ENCODE data around the gene SLC34A1. TPM values are rescaled to one million over a fixed set of nuclear protein-coding genes. Genes with fewer than 3 reads are reported as not detected.

The SLC34A1 gene
- total RNA-seq, 4 donors from 2014 or later = 0.12 TPM; not detected in 3

DNA sequence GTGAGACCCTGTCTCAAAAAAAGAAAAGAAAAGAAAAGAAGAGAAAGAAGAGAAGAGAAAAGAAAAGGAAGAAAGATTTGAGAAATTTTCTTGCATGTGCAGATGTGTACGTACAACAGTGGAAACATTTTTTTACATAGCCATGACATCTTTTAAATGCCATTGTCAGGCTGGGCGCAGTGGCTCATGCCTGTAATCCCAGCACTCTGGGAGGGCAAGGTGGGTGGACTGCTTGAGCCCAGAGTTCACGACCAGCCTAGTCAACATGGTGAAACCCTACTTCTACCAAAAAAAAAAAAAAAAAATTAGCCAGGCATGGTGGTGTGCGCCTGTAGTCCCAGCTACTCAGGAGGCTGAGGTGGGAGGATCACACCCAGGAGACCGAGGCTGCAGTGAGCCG lies 39.3 kb upstream of the SLC34A1 start:
- Histone ChIP-seq H3K4me1 (peaks cover 0 to 34% (median under 1%) of the 10 kb centered on the region in 3 donors), H3K4me3 (no peak overlapping the region), H3K9me3 (no peaks in the 10 kb centered on the region), H3K36me3 (peaks cover 0 to 52% of the 10 kb centered on the region in 2 donors), H3K27ac (no peak overlapping the region), H3K27me3 (no peaks in the 10 kb centered on the region)
- TF ChIP-seq POLR2AphosphoS5 (IDR thresholded peaks at IDR 0.05) = no peak
- no peak for TF ChIP-seq EP300 (IDR thresholded peaks at IDR 0.05)
- TF ChIP-seq, protein P1, sequence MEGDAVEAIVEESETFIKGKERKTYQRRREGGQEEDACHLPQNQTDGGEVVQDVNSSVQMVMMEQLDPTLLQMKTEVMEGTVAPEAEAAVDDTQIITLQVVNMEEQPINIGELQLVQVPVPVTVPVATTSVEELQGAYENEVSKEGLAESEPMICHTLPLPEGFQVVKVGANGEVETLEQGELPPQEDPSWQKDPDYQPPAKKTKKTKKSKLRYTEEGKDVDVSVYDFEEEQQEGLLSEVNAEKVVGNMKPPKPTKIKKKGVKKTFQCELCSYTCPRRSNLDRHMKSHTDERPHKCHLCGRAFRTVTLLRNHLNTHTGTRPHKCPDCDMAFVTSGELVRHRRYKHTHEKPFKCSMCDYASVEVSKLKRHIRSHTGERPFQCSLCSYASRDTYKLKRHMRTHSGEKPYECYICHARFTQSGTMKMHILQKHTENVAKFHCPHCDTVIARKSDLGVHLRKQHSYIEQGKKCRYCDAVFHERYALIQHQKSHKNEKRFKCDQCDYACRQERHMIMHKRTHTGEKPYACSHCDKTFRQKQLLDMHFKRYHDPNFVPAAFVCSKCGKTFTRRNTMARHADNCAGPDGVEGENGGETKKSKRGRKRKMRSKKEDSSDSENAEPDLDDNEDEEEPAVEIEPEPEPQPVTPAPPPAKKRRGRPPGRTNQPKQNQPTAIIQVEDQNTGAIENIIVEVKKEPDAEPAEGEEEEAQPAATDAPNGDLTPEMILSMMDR (IDR thresholded peaks at IDR 0.05) = no peak
- TF ChIP-seq POLR2A (IDR thresholded peaks at IDR 0.05) = no peak
- 80 to 100% methylated on average over 1 to 5 of the region's 6 CpGs for WGBS, 2 donors (ENCODE audit: low coverage in 1 of 2)
- ATAC-seq = no peak

DNA sequence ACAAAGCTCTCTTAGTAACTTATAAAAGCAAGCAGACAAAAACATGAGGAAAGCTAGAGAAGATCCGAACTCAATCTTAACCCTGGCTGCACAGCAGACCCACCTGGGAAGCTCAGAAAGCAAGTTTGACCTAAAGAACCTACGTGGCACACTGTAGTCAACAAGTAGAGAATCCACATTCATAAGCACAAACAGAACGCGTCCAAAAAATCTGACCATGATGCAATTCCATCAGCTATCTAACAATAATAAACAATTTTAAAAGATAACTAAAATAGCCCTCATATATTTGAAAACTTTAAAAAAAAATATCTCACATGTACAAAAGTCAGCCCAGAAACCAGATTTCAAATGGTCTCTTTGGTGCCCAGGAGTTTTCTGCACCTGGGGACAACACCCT lies 37.4 kb upstream of the SLC34A1 start:
- Histone ChIP-seq H3K4me1 (peaks cover 0 to 46% (median 11%) of the 10 kb centered on the region in 3 donors), H3K9me3 (no peaks in the 10 kb centered on the region), H3K36me3 (peaks cover 0 to 37% of the 10 kb centered on the region in 2 donors), H3K27me3 (no peaks in the 10 kb centered on the region), H3K4me3 (no peak overlapping the region), H3K27ac (no peak overlapping the region)
- TF ChIP-seq, protein P1 (IDR thresholded peaks at IDR 0.05) = no peak
- TF ChIP-seq EP300 (IDR thresholded peaks at IDR 0.05) = no peak
- TF ChIP-seq POLR2A (IDR thresholded peaks at IDR 0.05) = no peak
- TF ChIP-seq POLR2AphosphoS5 (IDR thresholded peaks at IDR 0.05) = no peak
- no peak for ATAC-seq
- 80% methylated on average over 4 of the region's 4 CpGs; no CpG with 5 or more reads in 1 of the 2 donors for WGBS, 2 donors (ENCODE audit: low coverage in 1 of 2)

DNA sequence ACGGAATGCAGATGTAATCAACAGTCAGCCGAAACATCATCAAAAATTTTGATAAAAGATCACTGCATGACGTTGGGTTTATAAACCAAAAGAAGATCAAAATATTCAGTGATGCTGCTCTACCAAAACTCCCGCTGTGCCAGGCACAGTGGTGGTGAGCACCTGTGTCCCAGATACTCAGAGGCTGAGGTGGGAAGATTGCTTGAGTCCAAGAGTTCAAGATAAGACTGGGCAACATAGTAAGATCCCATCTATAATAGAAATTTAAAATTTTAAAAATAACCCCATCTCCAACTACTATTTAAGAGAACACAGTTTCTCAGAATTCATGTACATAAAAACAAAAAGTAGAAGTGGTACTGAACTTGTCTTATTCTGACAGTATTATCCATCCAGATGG lies 36.5 kb upstream of the SLC34A1 start:
- Histone ChIP-seq H3K9me3 (no peaks in the 10 kb centered on the region), H3K4me3 (no peak overlapping the region), H3K4me1 (peaks cover 0 to 53% (median 11%) of the 10 kb centered on the region in 3 donors), H3K36me3 (peaks cover 0 to 30% of the 10 kb centered on the region in 2 donors), H3K27ac (no peak overlapping the region), H3K27me3 (no peaks in the 10 kb centered on the region)
- TF ChIP-seq POLR2A (IDR thresholded peaks at IDR 0.05) = no peak
- no peak for TF ChIP-seq EP300 (IDR thresholded peaks at IDR 0.05)
- no peak for TF ChIP-seq POLR2AphosphoS5 (IDR thresholded peaks at IDR 0.05)
- TF ChIP-seq, protein P1 (IDR thresholded peaks at IDR 0.05) = no peak
- ATAC-seq = no peak
- WGBS, 2 donors (ENCODE audit: low coverage in 1 of 2) = 76 to 90% methylated on average over 4 of the region's 4 CpGs

DNA sequence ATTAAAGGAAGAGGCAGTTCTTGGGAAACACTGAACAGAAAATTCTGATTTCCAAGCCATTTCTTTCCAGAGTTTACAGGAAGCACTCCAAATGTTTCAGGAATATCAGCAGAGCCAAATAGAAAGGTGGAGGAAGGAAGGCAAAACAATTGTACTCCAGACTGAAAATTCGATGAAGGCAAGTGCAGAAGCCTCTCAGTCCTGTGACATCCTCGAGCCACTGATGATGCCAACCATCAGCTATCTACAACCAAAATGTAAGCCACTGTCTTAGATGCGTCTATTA lies 34.9 kb upstream of the SLC34A1 start:
- no peak for ATAC-seq
- peaks cover 0 to 53% (median 11%) of the 10 kb centered on the region in 3 donors for H3K4me1 ChIP-seq
- 62 to 67% methylated on average over 3 of the region's 3 CpGs for WGBS, 2 donors (ENCODE audit: low coverage in 1 of 2)

DNA sequence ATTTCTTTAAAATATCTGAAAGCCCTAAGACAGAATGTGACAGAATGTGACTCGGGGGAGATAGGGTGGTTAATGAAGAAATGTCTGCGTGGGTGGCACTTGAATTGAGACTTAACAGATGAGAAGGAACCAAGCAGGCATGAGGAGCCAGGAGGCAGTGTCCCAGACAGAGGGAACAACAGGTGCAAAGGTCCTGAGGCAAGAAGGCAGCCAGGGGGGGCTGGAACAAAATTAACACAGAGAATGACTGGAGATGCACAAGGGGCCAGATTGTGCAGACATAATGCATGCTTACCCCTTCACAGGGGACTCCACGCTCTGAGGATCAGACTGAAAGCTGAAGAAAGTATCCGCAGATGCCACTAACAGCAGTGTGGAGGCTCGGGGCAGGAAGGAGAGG lies 34.5 kb upstream of the SLC34A1 start:
- Histone ChIP-seq H3K9me3 (no peaks in the 10 kb centered on the region), H3K4me1 (peaks cover 0 to 53% (median 11%) of the 10 kb centered on the region in 3 donors), H3K27ac (no peak overlapping the region), H3K36me3 (peaks cover 0 to 25% of the 10 kb centered on the region in 2 donors), H3K4me3 (peak overlapping the region in 1 of 2 donors; percentile 93), H3K27me3 (no peaks in the 10 kb centered on the region)
- TF ChIP-seq, protein P1 (IDR thresholded peaks at IDR 0.05) = no peak
- no peak for TF ChIP-seq POLR2A (IDR thresholded peaks at IDR 0.05)
- TF ChIP-seq EP300 (IDR thresholded peaks at IDR 0.05) = no peak
- no peak for TF ChIP-seq POLR2AphosphoS5 (IDR thresholded peaks at IDR 0.05)
- 86 to 91% methylated on average over 5 of the region's 5 CpGs for WGBS, 2 donors (ENCODE audit: low coverage in 1 of 2)
- ATAC-seq = no peak

More for the DNA sequence above, 34.9 kb upstream of the SLC34A1 start:
- Histone ChIP-seq H3K4me3 (no peak overlapping the region), H3K27ac (no peak overlapping the region), H3K9me3 (no peaks in the 10 kb centered on the region), H3K36me3 (peaks cover 0 to 25% of the 10 kb centered on the region in 2 donors), H3K27me3 (no peaks in the 10 kb centered on the region)
- no peak for TF ChIP-seq POLR2A (IDR thresholded peaks at IDR 0.05)
- no peak for TF ChIP-seq POLR2AphosphoS5 (IDR thresholded peaks at IDR 0.05)

All from gastroesophageal sphincter (tissue), 4 donors.